Skin epidermis (tissue), 12 donors: ENCODE data around the gene RLN1.
A peak's percentile ranks its signal among the peaks of the same experiment; 100 is the strongest.
"Not testable (repeated sequence)": the region's sequence is repeated elsewhere in the genome, so short reads cannot be mapped to it uniquely, and the experiment has no call there.

Experiments
- H3K27ac ChIP-seq, 21 experiments: fragments of 200-600 bp; sonication (generic) in 11 of 21; one replicate each; pipeline ENCODE4 v1.5.0; 2020; ENCODE audit warnings: mild to moderate bottlenecking in 3 of 21, inconsistent platforms in 2 of 21, moderate library complexity in 2 of 21
- H3K4me3 ChIP-seq, 7 experiments: fragments of 200-600 bp; sonication (generic) in 2 of 7; one replicate each; pipeline ENCODE4 v1.5.0; 2020; ENCODE audit warnings: inconsistent platforms in 2 of 7, mild to moderate bottlenecking in 2 of 7, moderate library complexity in 1 of 7

The RLN1 gene, protein sequence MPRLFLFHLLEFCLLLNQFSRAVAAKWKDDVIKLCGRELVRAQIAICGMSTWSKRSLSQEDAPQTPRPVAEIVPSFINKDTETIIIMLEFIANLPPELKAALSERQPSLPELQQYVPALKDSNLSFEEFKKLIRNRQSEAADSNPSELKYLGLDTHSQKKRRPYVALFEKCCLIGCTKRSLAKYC

DNA sequence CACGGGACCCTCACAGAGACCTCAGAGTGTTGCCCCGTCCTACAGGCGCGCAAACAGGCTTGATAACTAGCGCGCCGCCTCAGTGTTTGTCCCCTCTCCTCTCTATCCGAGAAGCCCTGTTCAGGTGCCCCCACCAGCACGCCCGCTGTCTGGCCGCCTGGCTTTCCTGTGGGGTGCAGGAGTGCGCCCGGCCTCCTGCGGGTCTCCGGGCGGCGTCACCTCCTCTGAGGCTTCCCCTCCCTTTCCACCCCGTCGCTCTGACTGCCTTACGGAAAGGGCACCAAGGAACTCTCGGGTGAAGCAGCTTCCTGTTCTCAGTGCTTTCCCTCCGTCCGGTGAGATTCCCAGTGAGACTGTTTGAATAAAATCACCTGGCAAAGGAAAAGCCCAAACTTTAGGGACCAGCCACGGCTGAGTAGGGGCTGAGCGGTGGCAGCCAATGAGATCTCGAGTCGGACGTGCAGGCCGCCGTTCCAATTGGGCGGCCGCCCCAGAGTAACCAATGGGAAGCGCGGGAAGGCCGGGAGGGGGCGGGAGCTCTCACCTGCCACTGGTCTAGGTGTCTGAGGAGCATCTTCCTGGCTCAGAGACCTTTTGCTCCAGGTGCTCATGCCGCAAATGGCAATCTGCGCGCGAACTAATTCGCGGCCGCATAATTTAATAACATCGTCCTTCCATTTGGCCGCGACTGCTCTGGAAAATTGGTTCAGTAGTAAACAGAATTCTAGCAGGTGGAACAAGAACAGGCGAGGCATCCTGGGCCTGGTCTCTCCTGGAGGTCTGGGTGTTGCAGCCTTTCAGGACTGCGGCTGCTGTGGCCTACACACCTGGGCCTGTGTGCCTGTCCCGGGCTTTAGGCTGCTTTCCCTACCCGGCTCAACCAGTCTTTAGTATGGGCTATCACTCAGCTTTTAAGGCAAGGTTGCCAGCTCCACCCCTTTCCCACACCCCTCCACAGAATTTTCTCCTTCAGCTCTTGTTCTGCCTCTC is at the start of gene RLN1:
Gene RLN1 (minus strand): TSS at position 885 of the 990 bp plus-strand sequence. CDS start 130 bp downstream, at position 755.
- not testable (repeated sequence) for H3K4me3 ChIP-seq
- H3K27ac ChIP-seq, result peak within 1 kb of the TSS in 1 of 21 experiments; percentile 42

- Histone ChIP-seq H3K27ac (no peak overlapping the region), H3K4me3 (no peak overlapping the region)
These were observed 49.5 kb upstream of the RLN1 start for GRCh38 chr9:5389109-5389732.

DNA sequence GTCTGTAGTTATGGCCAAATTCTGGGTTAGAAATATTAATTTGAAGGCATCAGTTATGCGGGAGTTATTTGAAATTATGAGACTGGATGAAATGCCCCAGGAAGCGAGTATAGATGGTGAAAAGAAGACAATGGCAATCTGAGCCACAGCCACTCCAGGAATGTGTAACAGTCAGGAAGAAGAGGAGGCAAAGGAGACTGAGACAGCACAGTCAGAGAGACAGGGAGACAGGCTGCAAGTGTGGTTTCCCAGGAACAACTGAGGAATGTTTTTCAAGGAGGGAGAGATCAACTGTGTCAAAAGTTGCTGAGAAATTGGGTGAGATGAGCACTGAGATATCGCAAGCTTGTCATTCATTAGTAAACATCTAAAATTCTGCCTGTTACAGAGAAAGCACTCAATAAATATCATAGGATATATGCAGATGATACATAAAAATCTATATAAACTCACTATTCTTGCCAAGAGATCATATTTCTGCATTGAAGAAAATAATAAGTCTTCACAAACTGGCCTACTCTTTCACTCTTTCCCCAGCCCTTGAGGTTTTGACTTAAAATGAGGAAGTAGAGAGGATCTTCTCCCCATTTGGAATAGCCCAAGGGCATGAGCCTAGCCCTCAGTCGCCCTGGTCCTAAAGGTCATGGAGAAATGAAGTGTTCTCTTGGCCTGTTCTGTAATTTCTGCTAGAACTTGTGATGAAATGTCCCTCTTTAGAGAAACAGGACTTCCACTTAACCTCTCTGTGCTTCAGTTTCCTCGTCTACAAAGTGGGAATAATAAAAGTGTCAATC is 48.5 kb upstream of the RLN1 start:
- Histone ChIP-seq H3K27ac (no peak overlapping the region), H3K4me3 (no peak overlapping the region)

DNA sequence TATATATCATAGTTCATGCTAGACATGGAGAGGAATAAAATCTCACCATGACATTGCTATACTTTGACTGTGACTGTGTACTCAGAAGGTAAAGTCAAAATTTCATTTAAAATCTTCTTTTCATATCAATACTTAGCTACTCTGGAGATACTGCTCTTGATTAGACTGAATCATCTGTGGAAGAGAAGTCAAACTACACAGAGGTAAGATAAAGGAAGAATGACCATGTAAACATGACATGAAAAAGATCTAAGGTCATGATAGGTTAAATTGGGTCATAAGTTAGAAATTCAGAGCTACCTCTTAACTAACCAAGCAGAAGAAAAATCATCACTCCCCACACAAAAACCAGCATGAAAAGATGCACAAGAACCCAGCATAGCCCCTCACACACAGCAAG is 44.8 kb upstream of the RLN1 start:
- no peak overlapping the region for H3K4me3 ChIP-seq

DNA sequence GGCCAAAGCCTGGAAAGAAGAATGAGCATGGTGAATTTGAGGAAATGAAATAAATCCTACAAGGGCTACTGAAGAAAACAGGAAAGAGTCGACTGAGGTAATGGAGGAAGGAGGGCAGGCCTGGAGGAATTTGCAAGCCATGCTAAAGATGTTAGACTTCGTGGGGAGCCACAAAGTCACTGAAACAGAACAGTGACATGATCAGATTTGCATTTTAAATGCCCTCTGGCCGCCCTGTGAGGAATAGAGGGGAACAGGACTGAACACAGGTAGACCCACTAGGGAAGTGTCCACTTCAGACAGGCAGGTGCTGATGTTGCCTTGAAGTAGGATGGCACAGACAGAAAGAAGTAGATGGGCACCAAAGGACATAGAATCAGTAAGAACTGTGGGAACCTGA is 42.8 kb upstream of the RLN1 start:
- Histone ChIP-seq H3K4me3 (no peak overlapping the region), H3K27ac (no peak overlapping the region)

More for the DNA sequence above, 44.8 kb upstream of the RLN1 start:
- no peak overlapping the region for H3K27ac ChIP-seq

DNA sequence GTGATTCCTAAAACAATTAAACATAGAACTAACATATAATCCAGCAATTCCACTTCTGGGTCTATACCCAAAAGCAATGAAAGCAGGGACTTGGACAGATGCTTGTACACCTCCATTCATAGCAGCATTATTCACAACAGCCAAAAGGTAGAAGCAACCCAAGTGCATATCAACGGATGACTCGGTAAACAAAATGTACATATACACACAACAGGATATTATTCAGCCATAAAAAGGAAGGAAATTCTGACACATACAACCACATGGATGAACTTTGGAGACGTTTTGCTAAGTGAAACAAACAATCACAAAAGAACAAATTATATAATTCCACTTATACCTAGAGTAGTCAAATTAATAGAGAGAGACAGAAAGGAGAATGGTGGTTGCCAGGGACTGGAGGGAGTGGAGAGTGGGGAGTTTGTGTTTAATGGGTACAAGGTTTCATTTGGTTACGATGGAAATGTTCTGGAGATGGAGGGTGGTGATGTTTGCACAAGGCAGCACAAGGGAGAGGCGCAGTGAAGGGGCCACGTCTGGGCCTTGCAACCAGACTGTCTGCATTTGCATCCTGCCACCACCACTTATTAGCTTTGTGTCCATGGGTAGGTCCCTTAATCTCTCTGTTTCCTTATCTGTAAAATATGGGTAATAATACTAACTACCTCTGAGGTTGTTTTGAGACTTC is 36.3 kb upstream of the RLN1 start:
- Histone ChIP-seq H3K4me3 (no peak overlapping the region), H3K27ac (no peak overlapping the region)

DNA sequence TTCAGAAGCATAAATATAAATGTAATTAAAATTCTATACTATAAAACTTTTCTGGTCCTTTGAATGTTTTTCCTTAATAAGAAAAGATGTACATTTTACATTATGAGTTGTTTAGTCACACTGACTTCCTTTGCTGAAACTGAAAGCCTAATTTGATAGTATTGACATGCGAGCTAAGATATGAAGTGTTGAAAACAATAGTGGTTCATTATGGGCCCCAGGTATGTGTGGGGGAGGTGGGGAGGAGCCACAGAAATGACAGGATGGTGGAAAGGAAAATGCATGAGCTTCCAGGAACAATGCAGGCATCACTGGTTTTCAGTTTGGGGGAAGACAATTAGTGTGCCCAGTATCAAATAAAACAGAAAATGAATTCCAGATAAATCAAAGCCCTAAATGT is 35.4 kb upstream of the RLN1 start:
- Histone ChIP-seq H3K27ac (no peak overlapping the region), H3K4me3 (no peak overlapping the region)

DNA sequence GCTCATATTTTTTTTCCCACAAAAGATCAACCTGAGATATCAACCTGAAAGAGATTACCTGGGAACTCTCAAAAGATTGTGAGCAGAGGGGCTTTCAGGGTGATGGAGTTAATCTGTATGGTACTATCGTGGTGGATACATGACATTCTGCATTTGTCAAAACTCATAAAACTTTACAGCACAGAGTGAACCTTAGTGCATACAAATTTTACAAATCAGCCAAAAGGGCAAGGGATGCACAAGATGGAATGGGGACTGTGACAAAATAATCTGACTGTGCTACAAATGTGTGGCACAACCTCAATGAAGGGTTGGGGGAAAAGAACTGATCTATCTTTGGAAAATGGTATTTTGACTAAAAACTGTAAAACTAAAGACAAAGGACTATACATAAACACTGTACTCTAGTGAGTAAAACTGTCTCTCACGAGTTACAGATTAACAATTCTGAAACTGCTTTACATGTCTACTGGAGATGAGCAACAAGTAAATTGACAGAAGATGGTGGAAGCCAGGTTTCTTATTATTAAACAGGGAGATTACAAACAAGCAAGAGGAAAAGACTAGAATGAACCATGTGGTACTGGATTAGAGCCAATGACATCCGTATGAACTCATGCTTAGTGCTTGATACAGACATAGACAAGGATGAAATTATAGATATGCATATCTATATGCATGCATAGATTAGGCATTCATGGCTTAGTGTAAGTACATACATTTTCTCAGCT is 24.8 kb upstream of the RLN1 start:
- Histone ChIP-seq H3K27ac (no peak overlapping the region), H3K4me3 (no peak overlapping the region)

DNA sequence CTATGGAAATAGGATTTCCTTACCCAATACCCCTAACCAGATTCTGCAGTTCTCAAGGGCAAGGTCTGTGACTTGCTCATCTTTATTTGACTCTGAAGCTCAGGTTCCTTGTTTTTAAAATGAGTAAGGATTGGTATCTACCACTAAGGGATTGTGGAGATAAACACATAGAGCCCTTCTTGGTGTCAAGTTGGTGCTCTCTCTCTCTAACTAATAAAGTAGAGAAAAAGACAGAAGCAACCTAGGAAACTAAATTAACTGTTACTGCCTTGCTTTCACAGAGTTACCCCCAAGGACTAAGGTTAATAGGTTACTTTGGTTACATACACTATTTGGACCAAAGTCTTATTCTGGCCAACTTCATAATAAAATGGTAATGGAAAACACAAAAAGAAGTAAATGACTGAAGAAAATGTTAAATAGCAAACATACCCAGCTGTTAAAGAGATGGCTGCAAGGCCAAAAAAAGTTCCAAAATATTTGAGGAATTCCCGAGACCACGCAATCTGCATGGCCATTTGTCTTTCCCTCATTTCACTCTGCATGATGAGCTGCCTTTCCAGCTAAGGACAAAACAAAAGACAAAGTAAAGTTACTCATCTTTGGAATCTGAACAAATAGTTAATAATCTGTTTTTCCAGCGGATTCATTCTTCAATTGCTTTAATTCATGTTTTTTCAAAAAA is 21.8 kb upstream of the RLN1 start:
- H3K27ac ChIP-seq, result no peak overlapping the region
- no peak overlapping the region for H3K4me3 ChIP-seq

GRCh38 chr9:5360341-5360740 is 20.7 kb upstream of the RLN1 start:
- no peak overlapping the region for H3K27ac ChIP-seq
- no peak overlapping the region for H3K4me3 ChIP-seq

DNA sequence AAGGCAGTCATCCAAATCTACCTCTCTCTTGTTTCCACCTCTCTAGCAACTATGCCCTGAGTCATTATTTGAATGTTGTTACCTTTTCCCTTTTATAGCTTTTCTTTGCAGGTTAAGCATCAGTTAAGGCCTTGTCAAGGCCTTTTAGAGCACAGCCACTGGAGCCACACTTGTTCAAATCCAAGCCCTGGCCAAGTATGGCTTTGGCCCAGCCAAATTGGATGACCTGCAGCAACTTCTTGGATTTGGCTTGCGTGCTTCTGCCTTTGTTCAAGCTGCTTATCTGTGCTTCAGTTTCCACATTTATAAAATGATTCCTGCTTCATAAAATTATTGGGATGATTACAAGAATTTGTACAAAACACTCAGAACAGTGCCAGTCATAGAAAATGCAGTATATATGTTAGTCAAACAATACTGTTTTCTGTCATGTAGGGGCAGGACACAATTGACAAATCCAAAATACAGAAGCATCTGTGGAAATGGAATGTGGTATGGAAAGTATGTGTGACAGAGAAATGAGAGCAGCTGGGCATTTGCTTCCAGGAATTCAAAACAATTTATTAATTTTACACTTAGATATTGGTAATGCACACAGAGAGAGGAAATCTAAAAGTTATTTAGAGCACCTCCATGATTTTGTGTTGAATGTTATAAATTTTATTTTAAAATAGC is 17.9 kb upstream of the RLN1 start:
- H3K27ac ChIP-seq, result no peak overlapping the region
- H3K4me3 ChIP-seq, result no peak overlapping the region

GRCh38 chr9:5355817-5356216 is 16.1 kb upstream of the RLN1 start:
- H3K27ac ChIP-seq, result no peak overlapping the region

DNA sequence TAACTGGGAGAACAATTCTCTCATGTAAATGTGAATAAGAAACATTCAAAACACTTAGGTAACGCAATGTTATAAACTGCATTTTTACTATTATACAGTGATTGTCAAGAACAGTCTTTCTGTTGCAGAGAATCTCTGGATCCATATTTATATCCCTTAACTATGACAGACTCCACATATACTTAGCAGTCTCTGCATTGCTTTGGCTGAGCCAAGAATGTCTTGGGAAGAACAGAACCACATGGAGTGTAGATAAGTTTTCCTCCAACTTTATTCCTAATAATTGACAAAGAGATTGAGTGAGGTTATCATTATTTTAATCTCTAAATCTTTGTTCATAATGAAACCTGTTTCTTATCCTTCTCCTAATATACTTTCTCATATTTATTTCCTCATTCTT is 15.6 kb upstream of the RLN1 start:
- Histone ChIP-seq H3K27ac (no peak overlapping the region), H3K4me3 (no peak overlapping the region)

More at GRCh38 chr9:5355817-5356216, 16.1 kb upstream of the RLN1 start:
- no peak overlapping the region for H3K4me3 ChIP-seq

DNA sequence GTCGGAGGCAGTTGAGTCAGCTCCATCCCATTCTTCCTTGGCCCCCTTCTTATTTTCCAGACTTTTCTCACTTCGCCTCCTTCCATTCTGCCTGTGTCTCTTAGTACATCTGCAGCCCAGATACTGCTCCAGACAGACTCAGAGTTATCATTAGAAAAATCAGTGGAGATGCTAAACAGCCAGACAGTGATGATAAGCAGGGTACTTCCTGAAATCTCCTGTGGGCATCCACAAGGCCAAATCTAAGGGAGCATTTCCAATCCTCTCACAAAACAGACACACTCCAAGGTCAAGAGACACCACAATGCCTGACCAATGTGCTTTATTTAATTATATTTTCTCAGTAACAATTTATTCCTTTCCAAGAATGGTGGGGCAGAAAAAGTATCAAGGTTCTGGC is 14.5 kb upstream of the RLN1 start:
- Histone ChIP-seq H3K27ac (no peak overlapping the region), H3K4me3 (no peak overlapping the region)

DNA sequence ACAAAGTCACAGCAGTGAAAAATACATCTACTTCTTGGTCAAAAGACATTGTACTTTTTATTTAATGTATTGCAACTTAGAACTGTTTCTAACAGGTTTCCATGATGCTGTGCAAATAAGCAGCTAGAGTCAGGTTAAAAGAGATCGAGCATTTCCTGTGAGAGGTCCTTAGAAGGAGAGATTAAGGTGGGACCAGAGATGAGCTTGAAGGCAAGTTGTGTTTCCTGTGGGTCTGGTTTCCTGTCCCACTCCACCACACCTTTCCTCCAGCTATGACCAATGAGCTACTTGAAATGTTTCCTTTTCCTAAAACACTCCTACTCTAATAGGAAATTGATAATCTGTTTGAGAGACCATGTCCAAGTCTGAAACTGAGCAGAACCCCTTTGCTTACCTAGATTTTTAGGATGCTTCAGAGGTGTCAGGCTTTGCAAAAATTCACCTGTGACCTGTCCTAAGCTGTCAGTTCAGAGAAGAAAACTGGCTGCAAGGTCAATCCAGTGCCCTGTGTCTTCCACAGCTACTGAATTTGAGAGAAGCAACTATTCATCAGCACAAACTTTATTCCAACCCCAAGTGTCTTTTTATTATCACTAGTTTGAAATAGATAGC is 13.1 kb upstream of the RLN1 start:
- Histone ChIP-seq H3K27ac (peak overlapping the region in 1 of 21 experiments; percentile 39), H3K4me3 (no peak overlapping the region)

- Histone ChIP-seq H3K4me3 (no peak overlapping the region), H3K27ac (peak overlapping the region in 2 of 21 experiments; percentile 21 to 51)
These were observed 3.0 kb downstream of the RLN1 start for GRCh38 chr9:5336688-5337087.

DNA sequence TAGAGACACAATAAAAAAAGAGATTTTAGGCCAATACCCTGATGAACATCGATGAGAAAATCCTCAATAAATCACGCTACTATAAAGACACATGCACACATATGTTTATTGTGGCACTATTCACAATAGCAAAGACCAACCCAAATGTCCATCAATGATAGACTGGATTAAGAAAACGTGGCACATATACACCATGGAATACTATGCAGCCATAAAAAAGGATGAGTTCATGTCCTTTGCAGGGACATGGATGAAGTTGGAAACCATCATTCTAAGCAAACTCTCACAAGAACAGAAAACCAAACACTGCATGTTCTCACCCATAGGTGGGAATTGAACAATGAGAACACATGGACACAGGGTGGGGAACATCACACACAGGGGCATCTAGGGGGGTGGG is 8.4 kb downstream of the RLN1 start:
- not testable (repeated sequence) for H3K4me3 ChIP-seq, H3K27ac ChIP-seq
